Esophagus muscularis mucosa (tissue), 3 donors: ENCODE results near the gene SOS1.
"Not testable (repeated sequence)": the region's sequence is repeated elsewhere in the genome, so short reads cannot be mapped to it uniquely, and the experiment has no call there.

ENCODE experiments used
- CTCF ChIP-seq, 3 experiments: fragments of 200-600 bp in 2 of 3; fragments of 450-650 bp in 1 of 3; sonication (generic) in 2 of 3; IDR thresholded peaks; one replicate each; pipeline ENCODE4 v1.5.1; 2017 to 2019; ENCODE audit warnings: antibody characterized with exemption in 3 of 3, mild to moderate bottlenecking in 2 of 3, moderate library complexity in 1 of 3
- POLR2A ChIP-seq: fragments of 450-650 bp; IDR thresholded peaks from one replicate; pipeline ENCODE4 v1.6.1; 2017; ENCODE audit warnings: antibody characterized with exemption, moderate library complexity, mild to moderate bottlenecking, low read depth
- POLR2AphosphoS5 ChIP-seq, 2 donors: sonication (generic); formaldehyde crosslinking; IDR thresholded peaks; one replicate each; pipeline ENCODE4 v1.6.1; 2017; ENCODE audit warnings: antibody characterized with exemption in 2 of 2

GRCh38 chr2:38936516-38936915, 184.3 kb downstream of the SOS1 start:
- not testable (repeated sequence) for TF ChIP-seq POLR2AphosphoS5 (IDR thresholded peaks at IDR 0.05); POLR2A; CTCF (IDR thresholded peaks at IDR 0.05)
